ENCODE measurements around the gene LAGE3. TPM values are rescaled to one million over a fixed set of nuclear protein-coding genes. Genes with fewer than 3 reads are reported as not detected.

LAGE3 gene
- total RNA-seq, 4 donors from 2014 or later = 10.2 to 18.9 (median 12.6) TPM

DNA sequence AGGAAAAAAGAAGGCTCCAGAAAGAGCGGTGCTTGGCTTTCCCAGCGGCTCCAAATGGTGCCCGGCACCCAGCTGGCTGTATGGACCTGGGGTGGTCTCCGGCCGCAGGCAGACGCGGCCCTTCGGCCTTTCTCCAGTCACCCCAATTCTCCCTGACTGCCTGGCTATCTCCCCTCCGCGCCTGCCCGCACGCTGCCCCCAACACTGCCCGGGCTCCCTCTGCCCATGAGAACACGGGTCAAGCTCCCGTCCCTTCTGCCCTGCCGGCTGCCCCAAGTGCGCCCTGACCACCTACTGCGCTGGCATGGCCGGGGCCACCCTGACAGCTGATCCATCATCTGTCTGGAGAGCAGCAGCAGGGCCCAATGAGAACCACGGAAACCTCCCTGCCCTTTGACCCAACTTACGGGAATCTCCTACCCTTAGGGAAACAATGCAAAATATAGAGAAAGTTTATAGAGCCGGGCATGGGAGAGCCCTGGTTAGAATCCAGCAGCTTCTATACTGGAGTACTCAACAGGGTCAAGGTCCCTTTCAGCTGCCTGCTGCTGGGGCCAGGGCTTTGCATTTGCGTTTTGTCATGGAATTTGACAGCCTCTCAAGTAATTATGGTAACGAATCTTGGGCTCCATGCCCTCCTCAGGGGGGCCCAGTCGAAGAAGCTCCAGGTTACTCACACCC lies 38.2 kb upstream of the LAGE3 start:
- Histone ChIP-seq H3K9me3 (no peaks in the 10 kb centered on the region), H3K27ac (peak overlapping the region; percentile 23 to 87 (median 76)), H3K4me1 (peaks cover 5 to 10% of the 10 kb centered on the region in 2 donors), H3K36me3 (no peaks in the 10 kb centered on the region), H3K4me3 (replicated peaks in 1 of 3) (peak overlapping the region in 1 of 3 donors; percentile 57), H3K27me3 (no peaks in the 10 kb centered on the region)
- intact Hi-C loops (cut with DNase I) = no loop called here
- 53 to 60% methylated on average over 12 of the region's 25 CpGs for WGBS, 2 donors
- TF ChIP-seq, protein P1, sequence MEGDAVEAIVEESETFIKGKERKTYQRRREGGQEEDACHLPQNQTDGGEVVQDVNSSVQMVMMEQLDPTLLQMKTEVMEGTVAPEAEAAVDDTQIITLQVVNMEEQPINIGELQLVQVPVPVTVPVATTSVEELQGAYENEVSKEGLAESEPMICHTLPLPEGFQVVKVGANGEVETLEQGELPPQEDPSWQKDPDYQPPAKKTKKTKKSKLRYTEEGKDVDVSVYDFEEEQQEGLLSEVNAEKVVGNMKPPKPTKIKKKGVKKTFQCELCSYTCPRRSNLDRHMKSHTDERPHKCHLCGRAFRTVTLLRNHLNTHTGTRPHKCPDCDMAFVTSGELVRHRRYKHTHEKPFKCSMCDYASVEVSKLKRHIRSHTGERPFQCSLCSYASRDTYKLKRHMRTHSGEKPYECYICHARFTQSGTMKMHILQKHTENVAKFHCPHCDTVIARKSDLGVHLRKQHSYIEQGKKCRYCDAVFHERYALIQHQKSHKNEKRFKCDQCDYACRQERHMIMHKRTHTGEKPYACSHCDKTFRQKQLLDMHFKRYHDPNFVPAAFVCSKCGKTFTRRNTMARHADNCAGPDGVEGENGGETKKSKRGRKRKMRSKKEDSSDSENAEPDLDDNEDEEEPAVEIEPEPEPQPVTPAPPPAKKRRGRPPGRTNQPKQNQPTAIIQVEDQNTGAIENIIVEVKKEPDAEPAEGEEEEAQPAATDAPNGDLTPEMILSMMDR (IDR thresholded peaks at IDR 0.05) = no peak
- no peak for TF ChIP-seq POLR2A (IDR thresholded peaks at IDR 0.05)
- no peak for DNase-seq

GRCh38 chrX:154516656-154517100 lies 37.6 kb upstream of the LAGE3 start:
- peak in 1 of 2 donors; percentile 20 for DNase-seq
- Histone ChIP-seq H3K36me3 (no peaks in the 10 kb centered on the region), H3K9me3 (no peaks in the 10 kb centered on the region), H3K27ac (peak overlapping the region; percentile 23 to 87 (median 76)), H3K27me3 (no peaks in the 10 kb centered on the region), H3K4me1 (peaks cover 5 to 10% of the 10 kb centered on the region in 2 donors), H3K4me3 (replicated peaks in 1 of 3) (peak overlapping the region in 1 of 3 donors; percentile 57)
- intact Hi-C loops (cut with DNase I) = no loop called here
- 7 to 15% methylated on average over 7 to 13 of the region's 19 CpGs for WGBS, 2 donors
- TF ChIP-seq, protein P1 (IDR thresholded peaks at IDR 0.05) = no peak
- no peak for TF ChIP-seq POLR2A (IDR thresholded peaks at IDR 0.05)

DNA sequence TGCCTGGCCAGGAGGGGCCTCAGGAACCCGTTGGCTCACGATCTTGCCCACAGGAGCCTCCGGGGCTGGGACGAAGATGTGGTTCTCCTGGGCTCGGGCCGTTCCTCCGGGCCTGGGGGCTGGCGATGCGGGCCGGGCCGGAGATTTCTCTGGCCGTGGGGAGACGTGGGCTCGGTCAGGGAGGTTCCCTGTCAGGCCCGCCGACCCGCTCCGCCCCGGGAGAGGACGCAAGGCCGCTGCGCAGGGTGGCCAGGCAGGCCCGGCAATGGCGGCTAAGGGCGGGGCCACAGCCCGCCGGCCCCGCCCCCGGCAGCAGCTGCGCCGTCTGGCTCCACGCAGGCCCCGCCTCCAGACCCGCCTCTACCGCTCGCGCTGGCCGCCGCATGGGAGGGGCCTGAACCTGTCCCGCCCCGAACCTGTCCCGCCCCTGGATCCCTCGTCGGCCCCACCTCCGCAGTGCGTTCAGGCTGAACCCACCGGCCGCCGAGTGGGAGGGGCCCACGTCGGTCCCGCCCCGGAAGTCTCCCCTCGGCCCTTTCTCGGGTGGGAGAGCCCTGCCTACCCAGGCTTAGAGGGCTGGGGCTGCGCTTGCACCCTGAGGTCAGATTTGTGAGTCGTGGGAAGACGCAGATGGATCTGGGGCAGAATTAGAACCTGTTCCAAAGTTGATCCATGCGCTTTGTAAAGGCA lies 37.0 kb upstream of the LAGE3 start, which contains the start of gene FAM3A:
Gene FAM3A (minus strand): TSS at position 267 of the 690 bp plus-strand sequence. CDS start 460 bp downstream, outside the sequence.
- WGBS, 2 donors = 10% methylated on average over 2 of the region's 59 CpGs; no CpG with 5 or more reads in 1 of the 2 donors
- peak within 1 kb of the TSS in 2 of 3 donors; percentile 47 to 57 for H3K4me3 ChIP-seq (replicated peaks in 1 of 3)
- peak within 1 kb of the TSS; percentile 84 to 87 (median 87) for H3K27ac ChIP-seq
- DNase-seq = peak; percentile 91 to 94
- H3K27me3 ChIP-seq = no peaks in the 10 kb centered on the region
- intact Hi-C loops (cut with DNase I) = no loop called here
- no peaks in the 10 kb centered on the region for H3K36me3 ChIP-seq
- H3K9me3 ChIP-seq = no peaks in the 10 kb centered on the region
- TF ChIP-seq, protein P1 (IDR thresholded peaks at IDR 0.05) = no peak
- TF ChIP-seq POLR2A (IDR thresholded peaks at IDR 0.05) = peak; percentile 52 to 89
- peaks cover 5 to 10% of the 10 kb centered on the region in 2 donors for H3K4me1 ChIP-seq

GRCh38 chrX:154515090-154515965 lies 36.2 kb upstream of the LAGE3 start:
- Histone ChIP-seq H3K27ac (peak overlapping the region; percentile 74 to 87 (median 84)), H3K27me3 (no peaks in the 10 kb centered on the region), H3K4me3 (replicated peaks in 1 of 3) (peak overlapping the region in 2 of 3 donors; percentile 47 to 57), H3K36me3 (no peaks in the 10 kb centered on the region), H3K4me1 (peaks cover 5 to 10% of the 10 kb centered on the region in 2 donors), H3K9me3 (no peaks in the 10 kb centered on the region)
- TF ChIP-seq, protein P1 (IDR thresholded peaks at IDR 0.05) = no peak
- TF ChIP-seq POLR2A (IDR thresholded peaks at IDR 0.05) = peak in 1 of 2 donors; percentile 15
- 33 to 41% methylated on average over 13 to 16 of the region's 34 CpGs for WGBS, 2 donors
- intact Hi-C loops (cut with DNase I) = no loop called here
- peak; percentile 50 to 55 for DNase-seq
